PC-3 (cell line): ENCODE measurements around the gene DHRS7C.

Experiments
- EZH2 ChIP-seq: fragments of 300-600 bp; sonication (generic); IDR thresholded peaks from one replicate; pipeline ENCODE4 v1.6.1; 2017; ENCODE audit warnings: antibody characterized with exemption, mild to moderate bottlenecking, low read length; ENCODE audit not compliant: unreplicated experiment
- EZH2phosphoT487 ChIP-seq: fragments of 300-600 bp; sonication (generic); IDR thresholded peaks from 2 replicates; pipeline ENCODE4 v1.6.1; 2018; ENCODE audit warnings: mild to moderate bottlenecking, antibody characterized with exemption, low read length, borderline replicate concordance
- TF ChIP-seq, protein P1 (sequence below): fragments of 300-600 bp; sonication (generic); conservative IDR thresholded peaks from 2 replicates; pipeline ENCODE4 v1.5.1; 2017; ENCODE audit warnings: antibody characterized with exemption, low read depth, mild to moderate bottlenecking, low read length

DNA sequence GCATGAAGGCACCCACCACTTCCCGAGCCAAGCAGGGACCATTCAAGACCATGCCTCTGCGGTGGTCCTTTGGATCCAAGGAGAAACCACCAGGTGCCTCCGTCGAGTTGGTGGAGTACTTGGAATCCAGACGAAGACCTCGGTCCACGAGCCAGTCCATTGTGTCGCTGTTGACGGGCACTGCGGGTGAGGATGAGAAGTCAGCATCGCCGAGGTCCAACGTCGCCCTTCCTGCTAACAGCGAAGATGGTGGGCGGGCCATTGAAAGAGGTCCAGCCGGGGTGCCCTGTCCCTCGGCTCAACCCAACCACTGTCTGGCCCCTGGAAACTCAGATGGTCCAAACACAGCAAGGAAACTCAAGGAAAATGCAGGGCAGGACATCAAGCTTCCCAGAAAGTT lies 63.4 kb downstream of the DHRS7C start:
- TF ChIP-seq, protein P1, sequence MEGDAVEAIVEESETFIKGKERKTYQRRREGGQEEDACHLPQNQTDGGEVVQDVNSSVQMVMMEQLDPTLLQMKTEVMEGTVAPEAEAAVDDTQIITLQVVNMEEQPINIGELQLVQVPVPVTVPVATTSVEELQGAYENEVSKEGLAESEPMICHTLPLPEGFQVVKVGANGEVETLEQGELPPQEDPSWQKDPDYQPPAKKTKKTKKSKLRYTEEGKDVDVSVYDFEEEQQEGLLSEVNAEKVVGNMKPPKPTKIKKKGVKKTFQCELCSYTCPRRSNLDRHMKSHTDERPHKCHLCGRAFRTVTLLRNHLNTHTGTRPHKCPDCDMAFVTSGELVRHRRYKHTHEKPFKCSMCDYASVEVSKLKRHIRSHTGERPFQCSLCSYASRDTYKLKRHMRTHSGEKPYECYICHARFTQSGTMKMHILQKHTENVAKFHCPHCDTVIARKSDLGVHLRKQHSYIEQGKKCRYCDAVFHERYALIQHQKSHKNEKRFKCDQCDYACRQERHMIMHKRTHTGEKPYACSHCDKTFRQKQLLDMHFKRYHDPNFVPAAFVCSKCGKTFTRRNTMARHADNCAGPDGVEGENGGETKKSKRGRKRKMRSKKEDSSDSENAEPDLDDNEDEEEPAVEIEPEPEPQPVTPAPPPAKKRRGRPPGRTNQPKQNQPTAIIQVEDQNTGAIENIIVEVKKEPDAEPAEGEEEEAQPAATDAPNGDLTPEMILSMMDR, result no peak
- TF ChIP-seq EZH2 (no peak), EZH2phosphoT487 (no peak)
